HG03457 (cell line): ENCODE measurements around the gene FBXO22.
"Not testable (repeated sequence)": the region's sequence is repeated elsewhere in the genome, so short reads cannot be mapped to it uniquely, and the experiment has no call there.

Experiments
- ATAC-seq: cut with Tn5 transposase; IDR thresholded peaks from one replicate; pipeline ENCODE4 v1.9.1; 2021; ENCODE audit warnings: moderate number of reproducible peaks; ENCODE audit not compliant: unreplicated experiment

Gene FBXO22

DNA sequence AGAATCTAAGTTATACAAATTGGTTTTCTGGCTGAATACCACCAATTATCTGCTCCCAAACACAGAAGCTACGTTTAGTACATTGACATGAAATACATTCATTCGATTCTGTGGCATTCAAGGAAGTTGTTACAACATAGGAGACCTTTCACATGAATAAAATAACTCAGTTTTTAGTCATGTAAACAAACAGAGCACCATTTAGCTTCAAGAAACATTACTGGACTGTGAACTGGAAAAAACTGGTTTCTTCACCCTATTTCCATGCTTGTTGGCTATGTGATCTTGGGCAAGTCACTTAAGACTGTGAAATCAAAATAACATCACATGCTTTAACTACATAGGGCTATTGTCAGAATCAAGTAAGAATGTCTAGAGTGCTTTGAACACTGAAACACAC lies 62.4 kb downstream of the FBXO22 start:
- ATAC-seq = no peak

DNA sequence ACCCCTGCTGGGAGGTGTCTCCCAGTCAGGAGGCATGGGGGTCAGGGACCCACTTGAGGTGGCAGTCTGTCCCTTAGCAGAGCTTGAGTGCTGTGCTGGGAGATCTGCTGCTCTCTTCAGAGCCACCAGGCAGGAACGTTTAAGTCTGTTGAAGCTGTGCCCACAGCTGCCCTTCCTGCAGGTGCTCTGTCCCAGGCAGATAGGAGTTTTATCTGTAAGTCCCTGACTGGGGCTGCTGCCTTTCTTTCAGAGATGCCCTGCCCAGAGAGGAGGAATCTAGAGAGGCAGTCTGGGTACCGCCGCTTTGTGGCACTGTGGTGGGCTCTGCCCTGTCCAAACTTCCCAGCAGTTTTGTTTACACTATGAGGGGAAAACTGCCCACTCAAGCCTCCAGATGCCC lies 73.1 kb downstream of the FBXO22 start:
- not testable (repeated sequence) for ATAC-seq

DNA sequence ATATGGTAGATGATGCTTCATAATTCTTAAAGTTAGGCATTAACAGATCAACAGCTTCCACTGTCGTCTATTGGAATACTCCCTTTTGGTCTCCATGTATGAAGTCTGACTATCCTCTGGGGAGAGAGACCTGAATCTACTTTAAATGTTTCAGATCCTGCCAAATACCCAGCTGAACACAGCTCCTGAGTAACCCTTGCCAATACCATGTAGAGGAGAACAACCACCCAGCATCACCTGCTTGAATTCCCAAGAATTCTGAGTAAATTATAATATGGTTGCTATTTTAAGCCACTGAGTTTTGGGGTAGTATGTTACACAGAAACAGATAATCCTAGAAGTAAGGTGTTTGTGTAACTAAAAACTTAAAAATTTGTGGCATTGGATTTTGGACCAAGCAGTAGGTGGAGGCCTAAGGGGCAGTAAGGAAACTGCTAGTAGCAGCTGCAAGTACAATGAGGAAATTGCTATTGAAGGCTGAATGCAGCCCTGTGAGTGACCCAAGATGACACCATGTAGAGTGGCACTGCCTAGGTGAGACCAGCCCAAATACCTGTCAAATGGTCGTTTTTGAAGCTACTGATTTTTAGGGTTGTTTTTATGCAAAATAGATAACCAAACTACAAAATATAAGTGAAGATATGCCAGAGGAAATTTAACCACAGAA lies 77.6 kb downstream of the FBXO22 start:
- ATAC-seq = no peak

DNA sequence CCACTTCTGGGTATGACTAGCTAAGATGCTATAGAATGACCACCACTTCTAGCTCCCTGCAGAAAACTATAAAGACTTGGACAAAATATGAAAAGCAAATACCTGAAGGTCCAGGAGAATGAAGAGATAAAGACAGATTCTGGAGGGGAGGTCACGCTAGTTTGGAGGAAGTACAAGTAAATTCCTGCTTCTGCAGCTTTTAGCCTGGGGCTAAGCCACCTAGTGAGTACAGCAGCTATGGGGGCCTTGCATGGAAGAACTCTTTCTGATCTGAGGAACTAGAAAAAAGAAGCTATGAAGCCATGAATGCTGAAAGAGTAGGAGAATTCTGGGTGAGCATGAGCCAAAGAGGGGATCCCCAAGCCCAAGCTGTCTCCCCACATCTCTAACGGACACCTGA lies 78.8 kb downstream of the FBXO22 start:
- no peak for ATAC-seq

DNA sequence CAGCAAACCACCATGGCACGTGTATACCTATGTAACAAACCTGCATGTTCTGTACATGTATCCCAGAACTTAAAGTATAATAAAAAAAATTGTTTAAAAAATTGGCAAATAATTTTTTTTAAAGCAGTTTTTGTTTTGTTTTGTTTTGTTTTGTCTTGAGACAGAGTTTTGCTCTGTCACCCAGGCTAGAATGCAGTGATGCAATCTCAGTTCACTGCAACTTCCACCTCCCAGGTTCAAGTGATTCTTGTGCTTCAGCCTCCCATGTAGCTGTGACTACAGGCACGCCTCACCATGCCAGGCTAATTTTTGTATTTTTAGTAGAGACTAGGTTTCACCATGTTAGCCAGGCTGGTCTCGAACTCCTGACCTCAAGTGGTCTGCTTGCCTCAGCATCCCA lies 81.0 kb downstream of the FBXO22 start:
- ATAC-seq = not testable (repeated sequence)

DNA sequence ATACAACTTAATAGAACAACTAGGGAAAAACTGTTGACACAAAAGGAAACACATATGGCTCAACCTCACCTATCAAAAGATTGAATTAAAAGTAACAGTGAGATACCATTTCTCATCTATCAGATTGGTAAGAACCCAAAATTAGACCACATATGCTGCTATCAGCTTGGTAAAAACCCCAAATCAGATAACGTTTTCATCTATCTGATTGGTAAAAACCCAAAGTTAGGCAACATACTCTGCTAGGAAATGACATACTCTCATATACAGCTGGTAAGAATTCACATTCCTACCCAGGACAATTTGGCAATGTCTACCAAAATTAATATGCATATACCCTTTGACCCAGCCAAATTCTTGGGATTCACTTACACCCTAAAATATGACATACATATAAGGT lies 82.3 kb downstream of the FBXO22 start:
- no peak for ATAC-seq

DNA sequence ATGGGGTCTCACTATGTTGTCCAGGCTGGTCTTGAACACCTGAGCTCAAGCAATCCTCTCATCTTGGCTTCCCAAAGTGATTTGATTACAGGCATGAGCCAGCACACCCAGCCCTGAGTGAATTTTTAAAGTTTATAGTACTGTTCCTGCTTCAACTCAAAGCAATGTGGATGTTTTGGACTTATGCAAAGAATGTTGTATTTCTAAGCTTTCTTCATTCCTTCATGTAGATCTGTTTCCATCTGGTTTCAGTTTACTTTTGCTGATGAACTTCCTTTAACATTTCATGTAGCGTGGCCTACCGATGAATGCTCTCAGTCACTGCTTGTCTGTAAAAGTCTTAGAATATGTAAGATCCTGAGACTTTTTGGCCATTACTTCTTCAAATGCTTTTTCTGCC lies 85.4 kb downstream of the FBXO22 start:
- ATAC-seq = no peak

DNA sequence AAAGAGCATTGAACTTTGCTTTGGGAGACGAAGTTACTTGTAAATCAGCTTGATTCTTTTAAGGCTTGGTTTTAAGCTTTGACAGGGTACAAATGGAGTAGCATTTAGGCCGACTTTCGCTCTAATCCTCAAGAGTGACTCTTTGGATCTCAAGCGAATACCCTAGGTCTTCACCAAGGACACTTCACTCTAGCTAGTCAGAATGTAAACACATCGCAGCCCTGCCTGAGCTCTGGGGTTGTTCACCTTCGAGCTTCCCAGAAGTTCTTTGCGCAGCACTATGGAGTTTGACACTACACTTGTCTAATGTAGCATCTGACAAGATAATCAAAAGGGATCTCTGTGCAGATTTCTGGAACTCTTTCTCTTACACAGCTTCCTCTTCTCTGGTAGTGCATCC lies 86.2 kb downstream of the FBXO22 start:
- ATAC-seq = no peak
